ENCODE measurements around the gene DGCR8. TPM values are rescaled to one million over a fixed set of nuclear protein-coding genes. Genes with fewer than 3 reads are reported as not detected.

The DGCR8 gene
- total and polyA plus RNA-seq, 2 of the 4 experiments (the other 2 are of a cell fraction), result 16.7 to 25.3 TPM

DNA sequence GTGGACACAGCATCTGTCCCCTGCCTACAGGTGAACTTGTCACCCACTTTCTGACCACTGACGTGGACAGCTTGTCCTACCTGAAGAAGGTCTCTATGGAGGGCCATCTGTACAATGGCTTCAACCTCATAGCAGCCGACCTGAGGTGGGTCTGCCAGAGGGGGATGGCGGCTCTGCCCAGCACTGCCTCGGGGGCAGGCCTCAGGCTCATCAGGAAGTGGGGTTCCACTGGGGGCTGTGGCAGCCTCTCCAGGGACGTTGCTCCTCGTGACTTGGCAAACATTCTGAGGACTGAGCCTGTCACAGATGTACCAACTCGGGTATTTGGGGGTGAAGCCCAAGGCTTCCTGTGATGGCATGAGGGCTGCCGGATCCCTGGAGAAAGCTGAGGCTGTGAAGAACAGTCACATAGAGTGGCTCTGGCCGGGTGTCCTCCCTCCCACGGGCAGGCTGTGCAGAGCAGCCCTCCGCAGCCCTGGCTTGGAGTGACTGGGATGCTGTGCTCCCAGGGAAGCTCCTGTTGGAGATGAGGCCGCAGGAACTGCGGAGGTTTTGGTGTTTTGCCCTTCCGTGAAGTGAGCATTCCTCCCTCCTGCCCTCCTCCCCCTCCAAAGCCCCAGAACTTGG is 26.5 kb upstream of the DGCR8 start:
- TF ChIP-seq MAFK (IDR thresholded peaks at IDR 0.05; ENCODE audit: low read depth, low read length) (no peak), SMC3 (IDR thresholded peaks at IDR 0.05; ENCODE audit: low read depth, low read length) (no peak), BHLHE40 (IDR thresholded peaks at IDR 0.05; ENCODE audit: low read depth, low read length) (no peak), MXI1 (IDR thresholded peaks at IDR 0.05; ENCODE audit: borderline replicate concordance, low read depth, low read length) (no peak), RCOR1 (IDR thresholded peaks at IDR 0.05; ENCODE audit: insufficient replicate concordance, low read length) (no peak), CEBPB (IDR thresholded peaks at IDR 0.05; ENCODE audit: low read depth, low read length) (no peak)
- TF ChIP-seq, protein P1, sequence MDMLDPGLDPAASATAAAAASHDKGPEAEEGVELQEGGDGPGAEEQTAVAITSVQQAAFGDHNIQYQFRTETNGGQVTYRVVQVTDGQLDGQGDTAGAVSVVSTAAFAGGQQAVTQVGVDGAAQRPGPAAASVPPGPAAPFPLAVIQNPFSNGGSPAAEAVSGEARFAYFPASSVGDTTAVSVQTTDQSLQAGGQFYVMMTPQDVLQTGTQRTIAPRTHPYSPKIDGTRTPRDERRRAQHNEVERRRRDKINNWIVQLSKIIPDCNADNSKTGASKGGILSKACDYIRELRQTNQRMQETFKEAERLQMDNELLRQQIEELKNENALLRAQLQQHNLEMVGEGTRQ (IDR thresholded peaks at IDR 0.05; ENCODE audit: low read depth, low read length), result no peak
- Histone ChIP-seq H3K9me3 (ENCODE audit: control insufficient read depth, insufficient read depth, low read length) (no peaks in the 10 kb centered on the region), H3K4me3 (ENCODE audit: insufficient read depth, low read depth, low read length) (no peak overlapping the region), H3K18ac (ENCODE audit: low read depth, low read length) (no peak overlapping the region), H4K91ac (ENCODE audit: insufficient read depth, low read depth, low read length) (no peak overlapping the region), H3K36me3 (ENCODE audit: control insufficient read depth, insufficient read depth, low read length) (peaks cover 47% of the 10 kb centered on the region), H2AFZ (replicated peaks; ENCODE audit: low read length, poor library complexity) (no peak overlapping the region), H2BK15ac (ENCODE audit: low read depth, low read length) (no peak overlapping the region), H3K23ac (ENCODE audit: low read depth, low read length) (no peak overlapping the region), H3K4me2 (ENCODE audit: low read depth, low read length) (no peak overlapping the region), H3K4me1 (ENCODE audit: control insufficient read depth, insufficient read depth, low read length) (no peaks in the 10 kb centered on the region), H4K5ac (ENCODE audit: low read depth, low read length) (no peak overlapping the region), H3K56ac (ENCODE audit: extremely low read depth, insufficient read depth, low read length) (no peak overlapping the region), H3K9ac (ENCODE audit: low read depth, low read length) (no peak overlapping the region), H3K27ac (ENCODE audit: insufficient read depth, low read length) (no peak overlapping the region), H3K4ac (ENCODE audit: low read depth, low read length) (no peak overlapping the region), H3K9me1 (ENCODE audit: insufficient read depth, low read length) (no peaks in the 10 kb centered on the region), H2BK20ac (ENCODE audit: low read depth, low read length) (no peak overlapping the region), H4K20me1 (ENCODE audit: insufficient read depth, low read length) (no peaks in the 10 kb centered on the region), H2BK120ac (ENCODE audit: low read depth, low read length) (no peak overlapping the region), H3K14ac (replicated peaks; ENCODE audit: low read depth, low read length) (no peak overlapping the region), H2BK5ac (ENCODE audit: low read depth, low read length, poor library complexity, severe bottlenecking) (no peak overlapping the region), H2AK9ac (replicated peaks; ENCODE audit: low read depth, low read length, poor library complexity) (peak overlapping the region; percentile 78), H3K27me3 (ENCODE audit: control insufficient read depth, insufficient read depth, low read length) (no peaks in the 10 kb centered on the region), H3K79me1 (ENCODE audit: low read depth in 1 of 2, low read length in 2 of 2) (peaks cover 0 to 3% of the 10 kb centered on the region in 2 experiments; a peak in 1 of 4 replicates), H4K8ac (ENCODE audit: low read depth in 2 of 2, low read length in 2 of 2) (no peak overlapping the region), H2AK5ac (ENCODE audit: low read depth, low read length) (no peak overlapping the region)
- BruUV-seq (replicated peaks), result no TSS peak
- ChIA-PET POLR2A (ENCODE audit: unreplicated experiment) (no interaction called here), CTCF (no interaction called here)
- 73% methylated on average over 9 of the region's 14 CpGs; no CpG with 5 or more reads in 1 of the 2 experiments for WGBS, 2 experiments (ENCODE audit: extremely low coverage in 2 of 2, insufficient read length in 1 of 2)
- no peak for ATAC-seq (ENCODE audit: low read depth)
- in situ Hi-C loops (cut with MboI; ENCODE audit: low sequenced_read_pairs), result no loop called here
- DNase-seq, result no peak
- dilution Hi-C loops (cut with HindIII; ENCODE audit: low sequenced_read_pairs, unreplicated experiment), result no loop called here
- intact Hi-C loops (cut with micrococcal nuclease), result no loop called here
